Right lobe of liver (tissue), 4 donors: ENCODE measurements around the gene SPATS2L.

ENCODE experiments used
- CTCF ChIP-seq, 4 donors: fragments of 200-600 bp in 3 of 4; fragments of 450-650 bp in 1 of 4; IDR thresholded peaks; one replicate each; pipeline versions ENCODE4 v1.5.1 to v1.8.0; 2016 to 2022; ENCODE audit warnings: antibody characterized with exemption in 4 of 4, mild to moderate bottlenecking in 2 of 4
- POLR2A ChIP-seq: fragments of 450-650 bp; IDR thresholded peaks from one replicate; pipeline ENCODE4 v1.6.1; 2017; ENCODE audit warnings: antibody characterized with exemption, mild to moderate bottlenecking
- donor health status: DM: no; HTN: no; CAD: no.
- donor health status: DM: no; HTN: no; CAD: no.
- donor health status: DM: no; HTN: yes; CAD: no.

GRCh38 chr2:200494048-200494447 is 187.6 kb downstream of the SPATS2L start:
- TF ChIP-seq CTCF (IDR thresholded peaks at IDR 0.05) (no peak), POLR2A (no peak)
